Neuronal stem cell (in vitro differentiated cells): ENCODE results near the gene OR6S1.
A peak's percentile ranks its signal among the peaks of the same experiment; 100 is the strongest.

ENCODE experiments used
- DNase-seq: peaks from one replicate; pipeline ENCODE4 v3.0.0-alpha.2; 2013; ENCODE audit warnings: low spot score
- H2AFZ ChIP-seq: one replicate; pipeline ENCODE4 v1.6.1; 2013; ENCODE audit warnings: mild to moderate bottlenecking, low read length, inconsistent platforms
- H2AK5ac ChIP-seq: 2 replicates; pipeline ENCODE4 v1.6.1; 2013; ENCODE audit warnings: low read depth, mild to moderate bottlenecking, inconsistent platforms, low read length, moderate library complexity, mixed read lengths
- H2BK120ac ChIP-seq: 2 replicates; pipeline ENCODE4 v1.6.1; 2013; ENCODE audit warnings: low read depth, mild to moderate bottlenecking, inconsistent platforms, low read length, moderate library complexity, mixed read lengths
- H2BK12ac ChIP-seq: one replicate; pipeline ENCODE4 v1.6.1; 2013; ENCODE audit warnings: low read length, inconsistent platforms
- H2BK15ac ChIP-seq: 2 replicates; pipeline ENCODE4 v1.6.1; 2013; ENCODE audit warnings: mild to moderate bottlenecking, low read length, inconsistent platforms, mixed read lengths
- H2BK5ac ChIP-seq: one replicate; pipeline ENCODE4 v1.6.1; 2013; ENCODE audit warnings: inconsistent platforms, mild to moderate bottlenecking, low read length, moderate library complexity
- H3K14ac ChIP-seq: one replicate; pipeline ENCODE4 v1.6.1; 2013; ENCODE audit warnings: low read length, inconsistent platforms
- H3K18ac ChIP-seq: 2 replicates; pipeline ENCODE4 v1.6.1; 2013; ENCODE audit warnings: low read length, inconsistent platforms
- H3K23ac ChIP-seq: 2 replicates; pipeline ENCODE4 v1.6.1; 2013; ENCODE audit warnings: low read depth, mild to moderate bottlenecking, mixed read lengths, low read length, inconsistent platforms; ENCODE audit not compliant: poor library complexity
- H3K27ac ChIP-seq: replicated peaks from 3 replicates; pipeline ENCODE4 v1.5.1; 2013; ENCODE audit warnings: low read length, inconsistent platforms
- H3K27me3 ChIP-seq, 3 experiments: 2 replicates each; pipeline ENCODE4 v1.6.1; 2013; ENCODE audit warnings: low read length in 3 of 3, mild to moderate bottlenecking in 2 of 3, inconsistent platforms in 1 of 3, low read depth in 1 of 3, mixed read lengths in 1 of 3, moderate library complexity in 1 of 3; ENCODE audit not compliant: control insufficient read depth in 3 of 3, insufficient read depth in 3 of 3
- H3K36me3 ChIP-seq, 2 donors: replicated peaks in 1 of 2; 2 replicates each; pipeline ENCODE4 v1.6.1; 2013; ENCODE audit warnings: low read length in 2 of 2; ENCODE audit not compliant: control insufficient read depth in 2 of 2, insufficient read depth in 2 of 2
- H3K4ac ChIP-seq: 2 replicates; pipeline ENCODE4 v1.6.1; 2013; ENCODE audit warnings: inconsistent platforms, mild to moderate bottlenecking, low read length, moderate library complexity
- H3K4me1 ChIP-seq, 2 donors: 1 replicate in 1 of 2; 2 replicates in 1 of 2; pipeline ENCODE4 v1.6.1; 2013; ENCODE audit warnings: low read length in 2 of 2, low read depth in 1 of 2; ENCODE audit not compliant: control insufficient read depth in 2 of 2, insufficient read depth in 1 of 2
- H3K4me2 ChIP-seq: one replicate; pipeline ENCODE4 v1.6.1; 2013; ENCODE audit warnings: mild to moderate bottlenecking, low read length, inconsistent platforms; ENCODE audit not compliant: insufficient read depth, poor library complexity, severe bottlenecking
- H3K4me3 ChIP-seq, 2 donors: 2 replicates each; pipeline ENCODE4 v1.5.1; 2013; ENCODE audit warnings: low read length in 2 of 2, mild to moderate bottlenecking in 2 of 2, inconsistent platforms in 1 of 2, moderate library complexity in 1 of 2
- H3K79me1 ChIP-seq: one replicate; pipeline ENCODE4 v1.6.1; 2013; ENCODE audit warnings: low read depth, mild to moderate bottlenecking, inconsistent platforms, low read length, moderate library complexity
- H3K9ac ChIP-seq: one replicate; pipeline ENCODE4 v1.6.1; 2013; ENCODE audit warnings: mild to moderate bottlenecking, low read depth, low read length, inconsistent platforms; ENCODE audit not compliant: poor library complexity
- H3K9me3 ChIP-seq, 2 donors: replicated peaks in 1 of 2; 2 replicates each; pipeline versions ENCODE3 to v1.6.1; 2013; ENCODE audit warnings: low read length in 2 of 2, mild to moderate bottlenecking in 2 of 2, inconsistent platforms in 1 of 2, low read depth in 1 of 2, mixed read lengths in 1 of 2, moderate library complexity in 1 of 2; ENCODE audit not compliant: control insufficient read depth in 2 of 2, insufficient read depth in 1 of 2
- H4K8ac ChIP-seq: one replicate; pipeline ENCODE4 v1.6.1; 2013; ENCODE audit warnings: low read depth, mild to moderate bottlenecking, inconsistent platforms, low read length, moderate library complexity
- H4K91ac ChIP-seq: one replicate; pipeline ENCODE4 v1.6.1; 2013; ENCODE audit warnings: low read length, low read depth, mild to moderate bottlenecking, inconsistent platforms; ENCODE audit not compliant: poor library complexity
- WGBS, 2 donors: extraction: QIAGEN DNeasy Blood & Tissue Kit; methylation state at CpG; one replicate each; pipeline ENCODE4 v1.1.7; 2013; ENCODE audit warnings: missing lambda C conversion rate in 2 of 2, mixed read lengths in 1 of 2; ENCODE audit not compliant: insufficient read length in 2 of 2, insufficient replicate concordance in 1 of 2; ENCODE audit errors: extremely low coverage in 2 of 2; 5-methylcytosine and 5-hydroxymethylcytosine counted together

The OR6S1 gene

DNA sequence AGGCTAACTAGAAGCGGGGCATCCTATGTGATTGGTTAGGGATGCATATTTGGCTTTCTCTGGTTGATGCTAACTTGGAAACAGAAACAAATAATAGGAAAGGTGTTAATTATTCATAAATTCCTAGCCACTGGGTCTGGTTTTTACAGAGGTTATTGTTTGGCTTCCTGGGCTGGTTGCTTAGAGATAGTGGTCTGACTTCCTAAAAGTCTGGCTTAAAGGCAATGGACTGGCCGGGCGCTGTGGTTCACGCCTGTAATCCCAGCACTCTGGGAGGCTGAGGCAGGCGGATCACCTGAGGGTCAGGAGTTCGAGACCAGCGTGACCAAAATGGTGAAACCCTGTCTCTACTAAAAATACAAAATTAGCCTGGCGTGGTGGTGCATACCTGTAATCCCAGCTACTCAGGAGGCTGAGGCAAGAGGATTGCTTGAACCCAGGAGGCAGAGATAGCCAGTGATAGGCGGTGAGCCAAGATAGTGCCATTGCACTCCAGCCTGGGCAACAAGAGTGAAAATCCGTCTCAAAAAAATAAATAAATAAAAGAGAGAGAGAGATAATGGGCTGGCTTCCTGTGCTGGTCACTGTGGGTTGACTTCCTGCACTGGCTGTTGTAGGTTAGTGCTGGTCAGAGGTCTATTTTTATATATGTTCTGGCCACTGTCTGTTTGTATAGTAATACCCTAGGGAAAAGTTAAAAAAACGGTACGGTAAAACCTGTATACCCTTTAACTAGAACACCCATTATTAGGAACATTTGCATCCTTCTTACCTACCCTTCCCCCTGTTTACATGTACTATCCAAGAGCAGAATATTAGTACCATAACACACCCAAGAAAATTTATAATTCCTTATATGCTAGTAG, 24.1 kb downstream of the OR6S1 start:
- Histone ChIP-seq H3K9me3 (no peaks in the 10 kb centered on the region), H3K4me3 (no peak overlapping the region), H4K8ac (no peak overlapping the region), H3K4ac (no peak overlapping the region), H2AK5ac (no peak overlapping the region), H3K18ac (no peak overlapping the region), H2AFZ (no peak overlapping the region), H2BK15ac (no peak overlapping the region), H3K9ac (no peak overlapping the region), H2BK5ac (no peak overlapping the region), H3K36me3 (no peaks in the 10 kb centered on the region), H2BK12ac (no peak overlapping the region), H4K91ac (no peak overlapping the region), H3K27me3 (peaks cover 0 to 17% (median 0%) of the 10 kb centered on the region in 3 experiments), H3K4me2 (no peak overlapping the region), H3K27ac (no peak overlapping the region), H3K14ac (no peak overlapping the region), H2BK120ac (no peak overlapping the region), H3K4me1 (peaks cover 0 to under 1% of the 10 kb centered on the region in 2 donors), H3K79me1 (no peaks in the 10 kb centered on the region), H3K23ac (no peak overlapping the region)
- DNase-seq, result no peak
- no CpG with 5 or more reads among the region's 12 CpGs for WGBS, 2 donors

DNA sequence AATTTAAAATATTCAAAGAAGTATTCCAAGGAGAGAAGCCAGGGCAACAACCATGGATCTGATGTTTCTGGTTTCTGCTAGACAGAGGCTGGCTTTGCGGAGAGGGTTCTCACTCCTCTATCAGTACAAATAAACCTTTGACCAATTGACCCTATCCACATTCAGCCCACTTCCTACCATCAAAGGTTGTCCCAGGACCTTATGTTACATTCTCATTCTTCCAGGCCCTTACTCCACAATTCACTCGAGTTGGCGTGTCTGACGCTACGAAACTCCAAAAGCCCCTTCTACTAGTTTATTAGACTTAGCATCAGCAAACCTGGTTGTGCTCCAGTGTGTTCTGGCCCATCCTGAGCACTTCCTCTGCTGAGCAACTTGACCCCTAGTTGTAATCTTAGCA, 25.5 kb downstream of the OR6S1 start:
- Histone ChIP-seq H3K4ac (no peak overlapping the region), H3K9ac (no peak overlapping the region), H3K23ac (no peak overlapping the region), H2AFZ (no peak overlapping the region), H3K27me3 (peaks cover 0 to 8% (median 3%) of the 10 kb centered on the region in 3 experiments), H3K9me3 (no peaks in the 10 kb centered on the region), H2AK5ac (no peak overlapping the region), H3K36me3 (no peaks in the 10 kb centered on the region), H3K27ac (no peak overlapping the region), H3K18ac (no peak overlapping the region), H3K4me2 (no peak overlapping the region), H4K8ac (no peak overlapping the region), H2BK15ac (no peak overlapping the region), H2BK5ac (no peak overlapping the region), H3K4me3 (no peak overlapping the region), H2BK120ac (no peak overlapping the region), H3K79me1 (no peaks in the 10 kb centered on the region), H4K91ac (no peak overlapping the region), H2BK12ac (no peak overlapping the region), H3K4me1 (no peaks in the 10 kb centered on the region), H3K14ac (no peak overlapping the region)
- no CpG with 5 or more reads among the region's 5 CpGs for WGBS, 2 donors
- DNase-seq, result no peak

DNA sequence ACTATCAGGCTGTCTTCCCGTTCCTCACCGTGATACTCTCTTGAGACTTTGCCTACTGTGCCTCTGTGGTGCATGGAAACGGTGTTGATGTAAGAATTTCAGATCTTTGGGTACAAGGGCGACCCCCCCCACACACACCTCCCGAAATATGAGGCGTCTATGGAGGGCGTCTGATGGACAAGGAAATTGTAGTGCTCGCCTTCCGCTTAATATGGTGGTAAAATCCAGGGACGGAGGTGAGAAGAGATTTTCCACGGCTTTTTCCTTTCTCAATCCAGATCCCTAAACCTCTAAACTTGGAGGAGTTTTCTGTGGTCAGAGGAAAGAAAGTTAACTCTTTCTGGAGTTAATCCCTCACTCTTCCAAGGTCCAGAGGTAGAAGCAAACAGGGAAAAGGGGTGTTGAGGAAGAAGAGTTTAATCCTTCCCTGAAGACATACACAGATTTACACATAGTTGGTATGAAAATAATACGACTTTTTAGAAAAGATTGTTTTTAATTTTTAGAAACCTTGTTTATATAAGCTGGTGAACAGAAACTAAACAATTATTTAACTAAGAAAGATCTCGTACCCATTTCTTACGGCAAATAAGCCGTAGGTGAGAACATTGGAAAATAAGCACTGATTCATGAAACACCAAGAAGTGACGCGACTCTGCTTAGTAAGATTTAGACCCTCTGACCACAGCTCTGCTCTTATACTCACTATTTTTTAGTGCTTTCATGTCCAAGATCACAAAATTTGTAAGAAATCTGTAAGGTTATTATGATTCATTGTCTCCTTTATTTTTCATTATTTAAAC, 27.3 kb downstream of the OR6S1 start:
- Histone ChIP-seq H3K4me3 (peak overlapping the region; percentile 59 to 82), H3K27ac (peak overlapping the region; percentile 33)
- no peak for DNase-seq

More for the DNA sequence above, 27.3 kb downstream of the OR6S1 start:
- H2AK5ac ChIP-seq, result no peak overlapping the region
- no peaks in the 10 kb centered on the region for H3K79me1 ChIP-seq
- H2BK5ac ChIP-seq, result no peak overlapping the region
- no peak overlapping the region for H2BK120ac ChIP-seq
- no peak overlapping the region for H3K4ac ChIP-seq
- H3K27me3 ChIP-seq, result peaks cover 0 to 3% (median 3%) of the 10 kb centered on the region in 3 experiments
- no peak overlapping the region for H3K18ac ChIP-seq
- H3K9me3 ChIP-seq, result no peaks in the 10 kb centered on the region
- WGBS, 2 donors, result no CpG with 5 or more reads among the region's 17 CpGs
- H4K8ac ChIP-seq, result no peak overlapping the region
- H3K4me1 ChIP-seq, result no peaks in the 10 kb centered on the region
- peak overlapping the region; percentile 83 for H2AFZ ChIP-seq
- no peak overlapping the region for H2BK15ac ChIP-seq
- peak overlapping the region; percentile 35 for H3K4me2 ChIP-seq
- H2BK12ac ChIP-seq, result no peak overlapping the region
- no peak overlapping the region for H4K91ac ChIP-seq
- H3K23ac ChIP-seq, result no peak overlapping the region
- H3K36me3 ChIP-seq, result no peaks in the 10 kb centered on the region
- no peak overlapping the region for H3K9ac ChIP-seq
- no peak overlapping the region for H3K14ac ChIP-seq
